Inflammatory macrophage treated with lipopolysaccharide for 4 hours (primary cell): Measurements from ENCODE around the gene RAB3GAP2.
A peak's percentile ranks its signal among the peaks of the same experiment; 100 is the strongest.
"Not testable (repeated sequence)": the region's sequence is repeated elsewhere in the genome, so short reads cannot be mapped to it uniquely, and the experiment has no call there.

Source experiments
- DNase-seq: peaks from one replicate; pipeline ENCODE4 v3.0.0-alpha.2; 2020

The RAB3GAP2 gene

GRCh38 chr1:220236278-220236677, 36.0 kb downstream of the RAB3GAP2 start:
- DNase-seq: not testable (repeated sequence)

- DNase-seq: no peak
Observed at GRCh38 chr1:220235462-220235861, 36.8 kb downstream of the RAB3GAP2 start.

DNA sequence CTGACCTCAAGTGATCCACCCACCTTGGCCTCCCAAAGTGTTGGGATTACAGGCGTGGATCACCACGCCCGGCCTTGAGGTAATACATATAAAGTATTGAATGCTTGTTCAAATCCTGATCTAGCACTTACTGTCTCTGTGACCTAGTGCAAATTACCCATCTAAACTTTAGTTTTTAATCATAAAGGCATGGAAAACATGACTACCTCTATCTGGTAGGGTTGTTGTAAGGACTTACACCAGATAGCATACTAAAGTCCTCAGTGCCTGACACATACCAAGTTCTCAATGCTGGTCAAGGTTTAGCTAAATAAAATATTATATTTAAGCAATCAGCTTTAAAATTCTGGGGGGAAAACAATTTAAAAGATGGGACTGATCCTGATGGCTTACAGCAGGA, 38.3 kb downstream of the RAB3GAP2 start:
- no peak for DNase-seq

DNA sequence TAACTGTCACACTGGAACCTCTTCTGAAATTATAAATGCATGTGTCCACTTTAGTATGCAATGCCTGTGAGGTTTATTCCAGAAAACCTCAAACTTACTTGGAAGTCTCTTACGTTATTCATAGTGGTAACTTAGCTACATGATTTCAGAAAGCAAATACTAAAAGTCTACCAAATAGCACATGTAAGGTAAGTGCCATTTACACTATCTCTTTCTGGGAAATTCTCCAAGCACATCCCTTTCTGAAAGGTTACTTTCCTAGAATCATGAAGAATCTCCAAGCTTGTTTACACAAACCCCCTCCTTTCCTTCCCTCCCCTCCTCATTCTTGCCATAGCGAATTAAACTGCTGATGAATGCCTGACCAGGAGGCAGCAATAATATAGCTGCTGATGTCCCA, 42.5 kb downstream of the RAB3GAP2 start:
- no peak for DNase-seq

- DNase-seq: no peak
Observed at GRCh38 chr1:220227393-220227792, 44.9 kb downstream of the RAB3GAP2 start.

GRCh38 chr1:220226752-220227151, 45.5 kb downstream of the RAB3GAP2 start:
- DNase-seq: no peak

DNA sequence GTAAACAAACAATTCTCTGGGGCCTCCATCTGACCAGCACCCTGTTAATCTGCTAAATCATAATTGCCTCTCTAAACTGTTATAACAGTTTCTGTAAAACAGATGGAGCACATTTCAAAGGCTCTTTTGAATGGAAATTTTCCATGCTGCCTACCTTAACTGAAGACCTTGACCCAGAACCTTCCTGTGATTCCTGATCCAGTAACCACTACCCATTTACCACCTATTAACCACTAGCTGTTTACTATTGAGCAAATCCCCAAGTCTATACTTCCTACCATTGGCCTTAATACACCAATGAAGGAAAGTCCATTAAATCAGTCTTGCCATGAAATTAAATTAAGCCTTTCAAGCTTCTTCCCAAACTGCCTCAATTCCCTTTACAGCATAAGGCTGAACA, 46.3 kb downstream of the RAB3GAP2 start:
- no peak for DNase-seq

- no peak for DNase-seq
Observed at GRCh38 chr1:220224611-220225124, 47.6 kb downstream of the RAB3GAP2 start.

DNA sequence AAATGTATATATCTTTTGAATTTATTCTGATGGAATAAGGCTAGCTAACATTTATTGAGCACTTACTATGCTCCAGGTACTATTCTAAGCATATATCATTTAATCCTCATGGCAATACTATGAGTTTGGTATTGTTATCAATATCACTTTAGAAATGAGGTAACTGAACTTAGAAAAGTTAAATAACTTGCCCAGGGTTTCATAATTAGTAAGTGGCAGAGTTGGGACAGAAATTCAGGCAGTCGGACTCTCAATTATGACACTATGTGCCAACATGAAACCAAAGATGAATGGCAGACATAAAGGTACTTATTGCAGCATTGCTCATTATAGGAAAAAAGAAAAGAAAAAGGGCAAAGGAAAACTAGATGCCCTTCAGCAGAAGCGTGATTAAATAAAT, 48.2 kb downstream of the RAB3GAP2 start:
- DNase-seq: no peak

GRCh38 chr1:220222939-220223338, 49.3 kb downstream of the RAB3GAP2 start:
- no peak for DNase-seq

DNA sequence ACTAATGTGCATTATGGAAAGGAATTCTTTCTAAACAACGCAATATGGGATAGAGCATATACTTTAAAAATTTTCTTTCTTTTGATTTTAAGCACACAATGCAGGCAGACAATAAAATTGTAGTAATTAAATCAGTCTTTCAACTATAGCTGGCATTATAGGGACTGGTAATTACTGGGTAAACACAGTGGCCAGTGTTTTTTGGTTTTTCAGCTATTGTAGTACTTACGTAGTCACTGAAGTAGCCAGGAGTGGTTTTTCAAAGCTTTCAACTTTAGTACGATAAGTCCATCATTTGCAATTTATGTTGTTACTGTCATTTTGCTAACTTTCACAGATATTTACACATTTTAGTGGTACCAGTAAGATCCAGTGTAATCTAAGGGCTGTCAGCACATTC, 50.6 kb downstream of the RAB3GAP2 start:
- no peak for DNase-seq

- DNase-seq: no peak
Observed at GRCh38 chr1:220221269-220221668, 51.0 kb downstream of the RAB3GAP2 start.

DNA sequence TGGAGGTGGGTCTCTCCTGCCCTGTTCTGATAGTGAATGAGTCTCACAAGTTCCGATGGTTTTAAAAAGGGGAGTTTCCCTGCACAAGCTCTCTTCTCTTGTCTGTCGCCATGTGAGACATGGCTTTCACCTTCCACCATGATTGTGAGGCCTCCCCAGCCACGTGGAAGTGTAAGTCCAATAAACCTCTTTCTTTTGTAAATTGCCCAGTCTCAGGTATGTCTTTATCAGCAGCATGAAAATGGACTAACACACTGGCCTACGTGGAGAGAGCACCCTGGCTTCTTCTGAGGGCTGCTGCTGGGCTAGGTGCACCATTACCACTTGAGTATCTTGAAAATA, 51.6 kb downstream of the RAB3GAP2 start:
- DNase-seq: not testable (repeated sequence)

GRCh38 chr1:220219865-220220698, 52.2 kb downstream of the RAB3GAP2 start:
- no peak for DNase-seq

DNA sequence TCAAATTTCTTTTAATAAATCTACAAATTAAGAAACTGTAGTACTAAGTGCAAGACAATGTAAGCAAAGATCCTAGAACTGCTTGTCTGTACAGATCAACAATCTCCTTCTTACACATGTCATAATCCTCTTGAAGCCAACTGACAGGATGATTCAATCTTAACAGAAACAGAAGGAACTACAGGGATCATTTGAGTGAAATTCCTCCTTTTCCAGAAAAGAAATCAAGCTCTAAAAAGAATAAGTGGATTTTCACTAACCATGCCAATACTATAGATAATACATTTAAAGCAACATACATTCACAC, 53.2 kb downstream of the RAB3GAP2 start:
- DNase-seq: no peak

DNA sequence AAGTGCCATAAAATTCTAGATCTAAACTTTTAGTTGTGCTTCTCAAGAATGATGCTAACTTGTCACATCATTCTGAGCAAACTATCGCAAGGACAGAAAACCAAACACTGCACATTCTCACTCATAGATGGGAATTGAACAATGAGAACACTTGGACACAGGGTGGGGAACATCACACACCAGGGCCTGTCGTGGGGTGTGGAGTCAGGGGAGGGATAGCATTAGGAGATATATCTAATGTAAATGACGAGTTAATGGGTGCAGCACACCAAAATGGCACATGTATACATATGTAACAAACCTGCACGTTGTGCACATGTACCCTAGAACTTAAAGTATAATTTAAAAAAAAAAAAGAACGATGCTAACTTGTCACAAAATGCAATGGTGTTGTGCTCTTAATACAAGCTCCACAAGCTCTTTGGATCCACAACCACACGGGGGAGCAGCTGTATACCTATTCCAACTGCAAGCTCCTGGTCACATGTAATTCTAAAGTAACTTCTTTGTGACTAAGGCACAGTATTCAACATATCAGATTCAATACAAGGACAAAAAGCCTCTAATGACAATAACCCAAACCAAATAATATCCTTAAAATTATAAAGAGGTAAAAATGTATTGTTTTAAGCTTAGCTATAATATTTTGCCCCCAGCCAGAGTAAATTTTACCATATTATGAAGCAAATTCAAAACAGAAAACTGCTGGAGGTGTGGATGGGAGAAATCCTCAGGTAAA, 53.7 kb downstream of the RAB3GAP2 start:
- peak; percentile 53 for DNase-seq

DNA sequence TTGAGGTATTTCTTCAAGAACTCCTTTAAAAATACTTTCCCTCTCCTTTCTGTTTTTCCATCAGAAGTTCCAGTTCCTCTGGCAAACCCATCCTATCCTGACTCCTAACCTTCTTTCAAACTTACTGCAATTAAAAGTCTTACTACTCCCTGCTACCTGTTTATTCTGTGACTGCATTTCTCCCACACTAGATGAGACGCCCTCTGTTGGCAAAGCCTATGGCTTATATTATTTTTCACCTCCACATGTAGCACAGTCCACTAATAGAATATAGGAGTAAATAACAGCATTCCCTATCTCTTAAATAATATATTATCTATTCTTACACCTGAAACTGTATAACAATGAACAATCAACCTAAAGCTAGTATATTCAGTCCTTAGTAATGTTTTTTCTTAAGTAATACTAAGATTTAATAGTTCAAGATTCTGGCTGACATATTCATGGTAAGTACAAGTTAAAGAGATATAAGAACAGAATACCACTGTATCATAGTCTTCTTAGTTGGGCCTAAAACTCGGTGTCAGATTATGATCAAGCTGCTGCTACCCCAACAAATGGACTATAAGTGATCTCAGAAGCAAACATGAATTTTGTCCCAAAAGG, 54.8 kb downstream of the RAB3GAP2 start:
- DNase-seq: no peak

- no peak for DNase-seq
Observed at GRCh38 chr1:220213382-220213983, 58.8 kb downstream of the RAB3GAP2 start.

DNA sequence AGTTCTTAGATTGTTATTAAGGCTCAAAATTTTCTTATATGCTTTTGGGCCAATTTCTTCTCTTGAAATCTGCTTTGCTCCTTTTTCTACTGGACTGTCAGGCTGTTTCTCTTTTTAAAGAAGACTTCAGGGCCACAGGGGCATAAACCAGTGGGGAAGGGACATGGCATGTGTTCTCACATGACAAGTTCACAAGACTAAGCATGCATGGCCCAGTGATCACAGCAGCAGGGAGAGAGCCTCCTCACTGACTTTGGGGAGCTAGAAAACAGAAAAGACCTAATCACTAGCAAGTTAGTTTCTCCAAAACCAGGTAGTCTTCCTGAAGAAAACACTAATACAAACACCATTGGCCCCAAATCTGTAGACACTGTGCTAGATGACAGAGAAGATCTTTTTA, 64.8 kb downstream of the RAB3GAP2 start:
- no peak for DNase-seq

GRCh38 chr1:220204758-220205157, 67.5 kb downstream of the RAB3GAP2 start:
- DNase-seq: not testable (repeated sequence)

DNA sequence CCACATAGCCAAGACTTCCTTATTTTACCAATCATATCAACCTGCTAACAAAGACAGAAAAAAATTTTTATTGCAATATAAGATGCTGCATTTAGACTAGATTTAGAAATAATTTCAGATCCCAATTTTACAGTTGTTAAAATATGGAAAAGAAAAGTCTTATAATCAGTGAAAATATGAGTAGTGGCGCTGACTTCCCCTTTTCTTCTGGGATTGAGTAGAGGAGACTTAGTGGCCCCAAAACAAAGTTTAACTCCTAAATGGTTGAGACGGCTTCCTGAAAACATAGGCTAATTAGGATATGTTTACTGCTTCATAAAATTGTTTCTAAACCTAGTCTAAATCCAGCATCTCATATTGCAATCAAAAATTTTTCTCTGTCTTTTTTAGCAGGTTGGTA, 68.4 kb downstream of the RAB3GAP2 start:
- DNase-seq: no peak

DNA sequence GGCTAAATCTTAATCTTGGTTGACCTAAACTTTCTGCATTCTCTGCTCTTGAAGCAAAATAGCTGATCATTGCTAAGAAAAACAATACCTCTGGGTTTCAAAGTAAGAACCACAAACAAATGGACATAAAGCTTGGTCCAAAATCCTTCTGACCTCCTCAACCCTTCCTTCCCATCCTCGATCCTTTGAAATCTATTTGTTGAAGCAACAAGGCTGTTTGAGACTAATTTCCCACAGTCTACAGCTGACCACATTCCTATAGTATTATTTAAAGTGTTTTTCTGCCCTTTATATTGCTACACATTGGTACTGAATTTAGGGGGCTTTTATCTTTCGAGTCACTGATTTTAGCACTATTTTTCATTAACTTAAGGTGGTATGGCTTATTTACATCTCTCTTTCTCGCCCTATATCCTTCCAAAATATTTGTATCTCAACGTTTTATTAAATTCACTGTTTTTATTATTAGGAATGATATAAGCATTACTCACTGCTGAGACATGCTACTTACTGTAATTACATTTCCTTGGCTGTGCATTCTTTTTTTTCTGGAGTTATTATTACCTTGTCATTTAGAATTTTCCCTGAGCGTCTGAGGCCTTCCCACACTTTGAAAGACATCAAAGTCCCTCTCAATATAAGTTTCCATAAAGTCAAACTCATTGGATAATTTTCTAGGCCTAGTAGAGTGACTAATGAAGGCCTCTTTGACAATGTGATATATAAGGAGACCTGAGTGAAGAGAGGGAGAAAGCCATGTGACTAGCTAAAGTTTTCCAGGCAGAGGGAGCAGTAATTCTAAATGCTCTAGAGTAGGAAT, 73.9 kb downstream of the RAB3GAP2 start:
- no peak for DNase-seq

DNA sequence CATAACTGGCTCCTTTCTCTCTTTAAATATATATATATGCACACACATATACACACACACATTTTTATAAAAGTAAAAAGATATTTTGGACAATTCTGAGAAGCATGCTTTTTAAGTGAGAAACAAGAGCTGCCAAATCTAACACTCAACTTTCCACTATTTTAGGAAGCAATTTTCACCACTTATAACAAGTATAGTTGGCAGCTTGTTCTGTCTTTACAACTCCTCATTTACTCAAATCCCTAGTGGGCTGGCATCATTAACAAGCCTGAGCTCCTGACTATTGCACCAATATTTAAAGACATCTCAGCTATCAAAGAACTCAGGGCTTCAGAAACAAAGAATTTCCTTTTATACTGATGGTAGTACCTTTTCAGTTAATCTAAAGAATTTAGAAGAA, 76.6 kb downstream of the RAB3GAP2 start:
- no peak for DNase-seq
